Fibroblast of mammary gland (primary cell): ENCODE data around the gene WDR64.
"Not testable (repeated sequence)": the region's sequence is repeated elsewhere in the genome, so short reads cannot be mapped to it uniquely, and the experiment has no call there.

Source experiments
- DNase-seq: peaks from one replicate; pipeline ENCODE4 v3.0.0-alpha.2; 2010; ENCODE audit warnings: low read depth
- H3K4me3 ChIP-seq: 2 replicates; pipeline ENCODE4 v1.5.1; 2011; ENCODE audit warnings: low read depth, mild to moderate bottlenecking, low read length, moderate library complexity; ENCODE audit not compliant: control insufficient read depth
- CTCF ChIP-seq: conservative IDR thresholded peaks from 2 replicates; pipeline ENCODE4 v1.5.1; 2011; ENCODE audit warnings: low read depth, low read length, inconsistent platforms; ENCODE audit not compliant: control insufficient read depth, insufficient read depth

The WDR64 gene

GRCh38 chr1:241674805-241675384 lies 22.8 kb downstream of the WDR64 start:
- H3K4me3 ChIP-seq: no peak overlapping the region
- TF ChIP-seq CTCF: no peak
- DNase-seq: no peak

DNA sequence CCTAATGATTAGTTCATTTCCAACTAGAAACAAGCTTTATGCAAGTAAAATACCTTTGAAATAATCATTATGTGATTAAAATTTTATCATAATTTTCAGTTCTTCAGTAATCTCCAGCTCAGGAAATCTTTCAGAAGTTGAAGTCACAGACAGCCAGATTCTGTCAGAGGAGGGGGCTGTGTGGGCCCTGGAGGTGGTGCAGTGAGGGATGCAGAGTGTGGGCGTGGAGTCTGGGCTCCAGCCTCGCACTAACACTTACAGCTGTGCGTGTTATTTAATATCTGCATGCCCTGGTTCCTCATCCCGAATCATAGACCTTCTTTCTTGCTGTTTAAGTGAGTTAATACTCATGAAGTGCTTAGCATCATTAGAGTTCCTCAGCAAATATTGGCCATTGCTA lies 23.9 kb downstream of the WDR64 start:
- no peak for TF ChIP-seq CTCF
- DNase-seq: no peak
- H3K4me3 ChIP-seq: no peak overlapping the region

DNA sequence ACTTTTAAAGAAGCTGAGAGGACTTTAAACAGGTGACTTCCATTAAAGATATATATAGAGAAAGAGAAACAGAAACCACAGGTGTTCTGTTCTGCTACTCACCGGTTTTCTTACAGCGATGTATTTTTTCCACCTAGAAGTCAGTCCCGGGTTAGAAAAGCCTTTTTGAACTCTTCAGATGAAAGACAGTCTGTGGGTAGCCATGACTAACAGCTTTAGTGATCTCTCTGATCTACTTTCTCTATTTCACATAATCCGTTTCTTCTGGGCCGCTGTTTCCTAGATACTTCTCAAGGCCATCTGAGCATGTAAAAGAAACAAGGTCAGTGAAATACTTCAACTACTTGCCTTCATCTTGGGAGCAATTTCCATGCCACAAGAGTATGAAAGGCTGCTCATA lies 25.1 kb downstream of the WDR64 start:
- DNase-seq: no peak
- no peak overlapping the region for H3K4me3 ChIP-seq
- TF ChIP-seq CTCF: no peak

- DNase-seq: no peak
- TF ChIP-seq CTCF: no peak
- no peak overlapping the region for H3K4me3 ChIP-seq
Observed at GRCh38 chr1:241678536-241678935, 26.5 kb downstream of the WDR64 start.

- no peak for TF ChIP-seq CTCF
- H3K4me3 ChIP-seq: no peak overlapping the region
- no peak for DNase-seq
Observed at GRCh38 chr1:241679404-241679803, 27.3 kb downstream of the WDR64 start.

- no peak overlapping the region for H3K4me3 ChIP-seq
- DNase-seq: no peak
- TF ChIP-seq CTCF: no peak
Observed at GRCh38 chr1:241679961-241680360, 27.9 kb downstream of the WDR64 start.

GRCh38 chr1:241681861-241682448 lies 29.9 kb downstream of the WDR64 start:
- not testable (repeated sequence) for H3K4me3 ChIP-seq, DNase-seq
